ENCODE measurements around the gene SLC44A1. TPM values are rescaled to one million over a fixed set of nuclear protein-coding genes. Genes with fewer than 3 reads are reported as not detected.
A peak's percentile ranks its signal among the peaks of the same experiment; 100 is the strongest.
"Not testable (repeated sequence)": the region's sequence is repeated elsewhere in the genome, so short reads cannot be mapped to it uniquely, and the experiment has no call there.

Gene SLC44A1
- total RNA-seq, 2 donors from 2014 or later = 10.7 to 19.5 TPM

- DNase-seq (ENCODE audit: low spot score) = no peak
- TF ChIP-seq CTCF (IDR thresholded peaks at IDR 0.05) = no peak
- peaks cover 0 to 29% of the 10 kb centered on the region in 2 donors for H3K4me1 ChIP-seq
These were observed 11.0 kb downstream of the SLC44A1 start for GRCh38 chr9:105255421-105255820.

DNA sequence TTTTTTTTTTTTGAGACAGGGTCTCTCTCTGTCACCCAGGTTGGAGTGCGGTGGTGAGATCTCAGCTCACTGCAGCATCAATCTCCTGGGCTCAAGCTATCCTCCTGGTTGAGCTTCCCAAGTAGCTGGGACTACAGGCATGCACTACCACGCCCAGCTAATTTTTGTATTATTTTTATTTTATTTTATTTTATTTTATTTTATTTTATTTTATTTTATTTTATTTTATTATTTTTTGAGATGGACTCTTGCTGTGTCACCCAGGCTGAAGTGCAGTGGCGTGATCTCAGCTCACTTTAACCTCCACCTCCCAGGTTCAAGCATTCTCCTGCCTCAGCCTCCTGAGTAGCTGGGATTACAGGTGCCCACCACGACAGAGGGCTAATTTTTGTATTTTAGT, 12.1 kb downstream of the SLC44A1 start:
- not testable (repeated sequence) for H3K27me3 ChIP-seq; H3K4me3 ChIP-seq; DNase-seq (ENCODE audit: low spot score); H3K36me3 ChIP-seq; H3K27ac ChIP-seq; H3K9me3 ChIP-seq
- peaks cover 0 to 31% of the 10 kb centered on the region in 2 donors for H3K4me1 ChIP-seq

More at GRCh38 chr9:105255421-105255820, 11.0 kb downstream of the SLC44A1 start:
- no peak overlapping the region for H3K4me3 ChIP-seq
- no peaks in the 10 kb centered on the region for H3K27me3 ChIP-seq
- H3K27ac ChIP-seq = no peak overlapping the region
- no peaks in the 10 kb centered on the region for H3K36me3 ChIP-seq
- no peaks in the 10 kb centered on the region for H3K9me3 ChIP-seq

- H3K9me3 ChIP-seq = no peaks in the 10 kb centered on the region
- H3K27ac ChIP-seq = no peak overlapping the region
- no peaks in the 10 kb centered on the region for H3K27me3 ChIP-seq
- DNase-seq (ENCODE audit: low spot score) = no peak
- no peaks in the 10 kb centered on the region for H3K36me3 ChIP-seq
- TF ChIP-seq CTCF (IDR thresholded peaks at IDR 0.05) = no peak
- peaks cover 0 to 31% of the 10 kb centered on the region in 2 donors for H3K4me1 ChIP-seq
- no peak overlapping the region for H3K4me3 ChIP-seq
These were observed 13.4 kb downstream of the SLC44A1 start for GRCh38 chr9:105257809-105258208.

GRCh38 chr9:105258225-105258737, 13.8 kb downstream of the SLC44A1 start:
- TF ChIP-seq CTCF (IDR thresholded peaks at IDR 0.05) = no peak
- Histone ChIP-seq H3K4me3 (no peak overlapping the region), H3K4me1 (peaks cover 0 to 31% of the 10 kb centered on the region in 2 donors), H3K27me3 (no peaks in the 10 kb centered on the region), H3K27ac (peak overlapping the region in 1 of 2 donors; percentile 31), H3K9me3 (no peaks in the 10 kb centered on the region), H3K36me3 (no peaks in the 10 kb centered on the region)
- DNase-seq (ENCODE audit: low spot score) = no peak

- no peak for DNase-seq (ENCODE audit: low spot score)
- Histone ChIP-seq H3K4me1 (peaks cover 0 to 31% of the 10 kb centered on the region in 2 donors), H3K27ac (no peak overlapping the region)
These were observed 14.8 kb downstream of the SLC44A1 start for GRCh38 chr9:105259274-105259673.

More at GRCh38 chr9:105259274-105259673, 14.8 kb downstream of the SLC44A1 start:
- Histone ChIP-seq H3K27me3 (no peaks in the 10 kb centered on the region), H3K9me3 (no peaks in the 10 kb centered on the region), H3K4me3 (no peak overlapping the region), H3K36me3 (no peaks in the 10 kb centered on the region)
- TF ChIP-seq CTCF (IDR thresholded peaks at IDR 0.05) = no peak
